CD4-positive, alpha-beta T cell treated with Interleukin-2 at 100 ng/mL for 4 hours (primary cell): ENCODE data around the gene SLC24A2.

Experiments
- DNase-seq: peaks from one replicate; pipeline ENCODE4 v3.0.0-alpha.2; 2020; ENCODE audit warnings: low spot score

Gene SLC24A2

DNA sequence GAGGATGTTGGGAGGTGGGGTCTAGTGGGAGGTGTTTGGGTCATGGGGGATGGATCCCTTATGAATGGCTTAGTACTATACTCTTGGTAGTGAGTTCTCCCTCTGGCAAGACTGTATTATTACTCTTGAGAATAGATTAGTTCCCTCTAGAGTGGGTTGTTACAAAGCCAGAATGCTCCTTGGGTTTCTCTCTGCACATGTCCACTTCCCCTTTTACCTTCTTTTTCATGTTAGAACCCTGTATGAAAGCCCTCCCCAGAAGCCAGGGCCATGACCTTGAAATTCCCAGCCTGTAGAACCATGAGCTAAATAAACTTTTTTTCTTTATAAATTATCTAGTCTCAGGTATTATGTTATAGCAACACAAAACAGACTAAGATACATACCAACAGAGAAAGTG, 31.1 kb downstream of the SLC24A2 start:
- DNase-seq: no peak

DNA sequence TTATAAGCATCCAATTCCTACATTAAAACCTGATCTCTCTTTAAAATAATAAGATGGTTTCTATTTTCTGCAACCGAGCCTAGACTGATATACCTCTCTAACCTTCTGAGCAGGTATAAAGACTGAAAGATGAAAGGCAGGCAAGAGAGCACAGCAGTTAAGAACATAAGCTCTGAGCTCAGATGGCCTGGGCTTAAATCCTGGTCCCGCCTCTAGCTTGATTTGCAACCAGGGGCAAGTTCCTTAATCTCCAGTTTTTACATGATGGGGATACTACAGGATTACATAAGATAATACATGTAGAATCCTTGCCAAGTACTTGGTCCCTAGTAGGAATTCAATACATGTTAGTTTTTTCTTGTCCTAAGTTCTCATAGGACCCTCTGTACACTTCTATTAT, 33.9 kb downstream of the SLC24A2 start:
- DNase-seq: no peak

DNA sequence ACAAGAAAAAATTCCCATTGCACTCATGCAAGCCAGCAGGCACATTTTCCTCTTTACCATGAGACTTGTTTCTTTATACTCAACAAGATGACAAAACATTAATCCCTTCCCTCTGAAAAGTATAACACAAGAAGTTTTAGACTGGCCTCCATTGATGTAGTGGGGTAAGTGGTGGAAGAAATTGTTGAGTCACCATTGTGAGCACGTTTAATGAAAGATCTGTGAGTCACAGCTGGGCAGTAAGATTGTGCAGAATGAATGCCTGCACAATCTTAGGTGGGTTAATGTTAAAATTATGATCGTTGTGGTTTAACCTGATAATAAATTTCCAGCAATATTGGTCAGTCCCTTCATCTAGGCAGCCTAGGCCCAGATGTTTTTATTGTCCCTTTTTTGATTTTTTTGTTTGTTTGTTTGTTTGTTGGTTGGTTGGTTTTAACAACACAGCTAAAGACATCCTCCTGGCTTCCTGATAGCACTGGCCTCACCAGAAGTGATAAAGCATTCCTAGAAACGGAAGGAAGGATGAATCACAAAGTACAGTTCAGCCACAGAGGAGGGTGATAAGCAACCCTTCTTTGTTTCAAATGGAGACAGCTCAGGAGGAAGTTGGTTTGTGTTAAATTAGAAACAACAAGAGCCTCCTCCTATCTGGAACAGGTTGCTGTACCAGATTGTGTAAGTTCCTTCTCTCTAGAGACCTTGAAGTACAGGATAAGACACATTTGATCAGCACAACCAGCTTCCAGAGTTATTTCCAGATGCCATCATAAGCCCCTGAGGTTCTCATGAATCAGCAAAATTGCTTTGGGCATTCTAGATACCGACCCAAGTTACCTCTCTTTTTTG, 40.3 kb downstream of the SLC24A2 start:
- peak; percentile 40 for DNase-seq

GRCh38 chr9:19746223-19746622, 42.6 kb downstream of the SLC24A2 start:
- no peak for DNase-seq

- DNase-seq: no peak
Measured at GRCh38 chr9:19741178-19741577, 47.7 kb downstream of the SLC24A2 start.
